Cerebellar nuclear complex (tissue), 1 donor: ENCODE measurements around the gene FOXA2.
"Not testable (repeated sequence)": the region's sequence is repeated elsewhere in the genome, so short reads cannot be mapped to it uniquely, and the experiment has no call there.

Experiments used
- DNase-seq, 2 experiments: peaks; one replicate each; lab custom pipeline; 2025; lab: John Stamatoyannopoulos, UW

FOXA2 gene

GRCh38 chr20:22584522-22584921 is at the start of gene FOXA2:
TSS of gene FOXA2 (minus strand) at chr20:22584572. CDS start at chr20:22584278, 294 bp downstream.
- DNase-seq = no peak

- no peak for DNase-seq
Measured at GRCh38 chr20:22630701-22631100, 46.3 kb upstream of the FOXA2 start.

GRCh38 chr20:22629927-22630326 is 45.6 kb upstream of the FOXA2 start:
- DNase-seq = no peak

DNA sequence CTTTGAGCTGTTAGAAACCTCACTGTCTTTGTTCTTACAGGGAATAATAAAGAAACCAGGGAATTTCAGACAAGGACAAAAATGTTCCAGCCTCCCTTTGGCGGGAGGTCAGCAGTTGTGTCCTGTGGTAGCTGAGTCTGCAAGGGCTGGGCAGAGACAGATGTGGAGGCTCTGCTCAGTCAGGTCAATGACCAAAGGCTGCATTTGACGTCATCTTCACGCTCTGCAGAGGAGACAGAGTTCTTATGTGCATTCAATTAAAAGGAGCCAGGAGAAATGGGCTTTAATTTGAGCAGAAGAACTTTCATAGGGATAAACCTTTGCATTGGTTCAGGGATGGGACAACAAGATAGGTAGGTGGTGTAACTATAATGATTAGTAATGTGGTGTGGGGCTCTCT is 45.1 kb upstream of the FOXA2 start:
- no peak for DNase-seq

DNA sequence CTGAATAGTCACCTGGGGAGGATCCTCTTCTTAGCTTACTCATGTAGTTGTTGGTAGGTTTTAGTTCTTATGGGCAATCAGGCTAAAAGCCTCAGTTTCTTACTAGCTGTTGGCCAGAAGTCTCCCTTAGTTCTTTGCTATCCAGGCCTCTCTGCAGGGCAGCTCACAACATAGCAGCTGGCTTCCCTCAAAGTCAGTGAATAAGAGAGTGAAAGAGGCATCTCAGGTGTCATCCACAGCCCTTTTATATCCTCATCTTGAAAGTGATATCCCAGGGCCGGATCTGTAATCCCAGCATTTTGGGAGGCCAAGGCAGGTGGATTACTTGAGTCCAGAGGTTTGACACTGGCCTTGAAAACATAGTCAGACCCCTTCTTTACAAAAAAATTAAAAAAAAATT is 42.1 kb upstream of the FOXA2 start:
- DNase-seq = no peak

GRCh38 chr20:22623211-22623610 is 38.8 kb upstream of the FOXA2 start:
- DNase-seq = no peak

DNA sequence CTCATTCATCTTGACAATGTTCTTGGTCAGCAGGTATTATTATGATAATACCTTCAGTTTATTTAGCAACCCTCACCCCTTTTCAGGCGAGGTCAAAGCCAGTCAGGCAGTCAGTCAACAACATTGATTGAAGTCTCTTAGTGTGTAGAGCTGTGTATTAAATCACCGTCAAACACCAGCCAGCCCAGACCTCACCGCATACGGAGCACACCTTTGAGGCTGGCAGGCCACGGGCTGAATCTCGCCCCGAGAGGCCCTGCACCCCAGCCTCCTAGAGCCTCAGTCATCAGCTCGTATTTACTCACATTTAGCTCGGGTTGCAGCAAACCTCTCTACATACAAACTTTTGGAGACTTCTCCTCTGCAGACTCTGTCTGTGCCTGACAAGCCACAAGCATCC is 36.0 kb upstream of the FOXA2 start:
- DNase-seq = no peak

DNA sequence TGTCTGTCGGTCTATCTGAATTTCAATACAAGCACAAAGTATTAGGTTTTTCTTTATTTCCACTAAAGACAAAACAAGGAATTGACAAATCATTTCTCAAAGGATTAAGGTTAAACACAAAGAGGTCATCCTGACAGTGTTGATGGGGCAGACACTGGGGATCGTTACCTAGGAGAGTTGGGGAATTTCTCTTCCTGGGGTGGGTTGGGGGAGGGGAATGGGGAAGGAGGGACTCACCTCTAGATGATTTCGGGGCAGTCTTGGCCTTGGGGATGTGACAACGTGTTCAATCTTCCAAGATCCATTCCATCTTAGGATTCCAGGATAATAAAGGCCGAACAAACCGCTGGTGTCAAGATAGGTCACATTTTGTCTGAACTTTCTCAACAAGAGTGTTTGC is 35.4 kb upstream of the FOXA2 start:
- no peak for DNase-seq

DNA sequence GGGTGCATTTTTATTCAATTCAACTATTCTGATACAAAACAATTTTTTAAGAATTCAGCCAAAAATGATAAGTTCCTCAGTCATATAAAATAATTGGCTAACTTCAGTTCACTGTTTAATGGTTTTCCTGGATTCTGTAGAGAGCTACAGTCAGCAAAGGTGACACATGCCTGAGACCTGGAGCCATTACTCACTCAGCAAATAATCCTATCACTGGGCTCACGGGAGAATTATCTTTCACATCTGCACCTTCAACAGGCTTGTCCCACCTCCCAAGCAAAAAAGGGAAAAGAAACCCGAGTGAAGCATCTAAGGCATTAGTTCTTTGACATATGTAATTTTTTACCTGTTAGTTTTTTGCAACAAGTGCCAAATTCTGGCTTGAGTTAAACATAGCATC is 34.9 kb upstream of the FOXA2 start:
- DNase-seq = no peak

DNA sequence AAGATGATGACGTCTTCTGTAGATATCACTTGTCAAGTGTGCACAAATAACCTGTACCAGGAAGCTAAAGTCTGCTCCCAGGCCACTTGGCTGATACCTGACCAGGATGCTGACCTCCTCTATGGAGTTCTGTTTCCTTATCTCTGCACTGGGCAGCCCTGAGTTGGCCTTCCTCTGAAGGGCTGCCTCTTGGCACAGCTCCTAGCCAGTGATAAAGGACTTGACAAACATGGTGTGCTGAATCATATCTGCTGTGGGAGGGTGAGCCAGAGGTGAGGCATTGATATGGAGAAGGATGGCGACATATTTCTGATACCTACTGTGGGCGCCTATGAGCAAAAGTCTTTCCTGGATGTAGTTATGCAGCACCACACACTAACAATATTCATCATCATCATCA is 32.8 kb upstream of the FOXA2 start:
- no peak for DNase-seq

DNA sequence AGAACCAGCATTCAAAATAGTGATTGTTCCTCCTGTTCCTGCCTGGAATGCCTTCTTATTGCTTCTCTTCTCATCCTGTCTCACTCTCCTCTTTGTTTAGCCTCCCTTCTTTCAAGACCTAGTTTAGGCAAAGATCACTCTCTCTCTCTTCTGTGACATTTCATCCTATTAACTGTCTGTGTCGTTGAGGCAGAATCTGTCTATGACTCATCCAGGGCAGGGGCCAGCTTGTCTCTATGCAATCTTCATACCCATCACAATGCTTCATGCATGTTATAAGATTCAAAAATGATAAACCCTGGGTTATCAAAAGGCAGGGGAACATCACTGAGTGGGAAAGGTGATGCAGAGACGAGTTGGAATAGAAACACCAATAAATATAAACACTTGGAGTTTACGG is 32.2 kb upstream of the FOXA2 start:
- DNase-seq = no peak

DNA sequence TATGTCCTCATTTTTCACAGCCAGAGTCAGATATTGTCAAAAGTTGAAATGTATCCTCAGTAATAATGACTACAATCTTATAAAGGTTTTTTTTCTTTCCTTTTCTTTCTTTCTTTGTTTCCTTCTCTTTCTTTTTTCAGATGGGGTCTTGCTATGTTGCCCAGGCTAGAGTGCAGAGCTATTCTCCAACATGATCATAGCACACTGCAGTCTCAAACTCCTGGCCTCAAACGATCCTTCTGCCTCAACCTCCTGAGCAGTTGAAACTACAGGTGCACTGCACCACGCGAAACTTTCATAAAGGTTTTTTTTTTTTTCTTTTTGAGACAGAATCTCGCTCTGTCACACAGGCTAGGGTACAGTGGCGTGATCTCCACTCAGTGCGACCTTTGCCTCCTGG is 31.1 kb upstream of the FOXA2 start:
- no peak for DNase-seq

- DNase-seq = no peak
Measured at GRCh38 chr20:22611636-22612035, 27.3 kb upstream of the FOXA2 start.

- no peak for DNase-seq
Measured at GRCh38 chr20:22607695-22608094, 23.3 kb upstream of the FOXA2 start.

DNA sequence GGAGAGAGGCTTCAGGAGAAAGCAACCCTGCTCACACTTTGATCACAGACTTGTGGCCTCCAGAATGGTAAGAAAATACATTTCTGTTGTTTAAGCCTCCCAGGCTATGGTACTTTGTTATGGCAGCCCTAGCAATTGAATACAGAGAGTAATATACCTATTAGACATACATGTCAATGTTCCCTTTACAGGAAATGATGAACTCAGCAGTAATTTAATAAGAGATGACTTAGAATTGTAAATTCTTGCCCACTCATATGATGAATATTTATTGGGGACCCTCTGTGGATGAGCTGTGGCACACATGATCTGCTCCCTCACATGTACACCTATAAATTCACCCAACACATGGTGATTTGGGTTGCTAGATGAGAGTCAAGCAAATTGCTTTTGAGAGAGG is 20.4 kb upstream of the FOXA2 start:
- no peak for DNase-seq

DNA sequence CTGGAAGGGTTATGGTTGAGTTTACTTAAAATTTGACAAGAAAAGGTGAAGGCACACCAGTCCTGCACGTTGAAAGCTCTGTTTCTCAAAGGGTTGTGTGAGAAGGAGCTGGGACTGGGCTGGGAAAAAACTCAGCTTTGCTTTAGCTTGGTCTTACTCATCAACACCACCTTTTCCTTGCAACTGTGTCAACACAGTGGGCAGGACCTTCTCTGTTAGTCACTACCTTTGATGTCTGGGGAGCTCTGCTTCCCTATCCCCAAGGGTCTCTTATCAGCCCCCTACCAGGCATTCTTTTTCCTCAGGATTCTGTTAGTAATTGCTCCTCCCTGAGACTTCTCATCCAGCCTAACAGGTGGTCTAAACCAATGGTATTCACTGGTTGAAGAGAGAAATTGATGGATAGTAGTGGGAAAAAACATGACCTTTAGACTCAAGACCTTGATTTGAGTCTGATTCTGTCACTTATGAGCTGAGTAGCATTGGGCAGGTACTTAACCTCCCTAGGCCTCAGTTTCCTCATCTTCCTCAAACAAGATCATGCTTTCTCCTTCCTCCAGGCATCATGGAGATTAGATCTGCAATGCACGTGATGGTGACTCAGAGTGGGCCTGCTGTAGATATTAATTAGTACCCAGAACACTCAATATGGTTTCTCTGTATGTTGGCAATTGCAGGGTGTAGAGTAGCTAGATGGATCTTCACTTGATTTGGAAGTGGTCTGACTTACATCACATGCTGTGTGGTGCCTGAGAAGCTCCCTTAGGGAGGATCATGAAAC is 17.2 kb upstream of the FOXA2 start:
- no peak for DNase-seq

GRCh38 chr20:22599258-22599657 is 14.9 kb upstream of the FOXA2 start:
- not testable (repeated sequence) for DNase-seq

GRCh38 chr20:22597303-22597702 is 12.9 kb upstream of the FOXA2 start:
- DNase-seq = no peak

- no peak for DNase-seq
Measured at GRCh38 chr20:22590662-22591061, 6.3 kb upstream of the FOXA2 start.

DNA sequence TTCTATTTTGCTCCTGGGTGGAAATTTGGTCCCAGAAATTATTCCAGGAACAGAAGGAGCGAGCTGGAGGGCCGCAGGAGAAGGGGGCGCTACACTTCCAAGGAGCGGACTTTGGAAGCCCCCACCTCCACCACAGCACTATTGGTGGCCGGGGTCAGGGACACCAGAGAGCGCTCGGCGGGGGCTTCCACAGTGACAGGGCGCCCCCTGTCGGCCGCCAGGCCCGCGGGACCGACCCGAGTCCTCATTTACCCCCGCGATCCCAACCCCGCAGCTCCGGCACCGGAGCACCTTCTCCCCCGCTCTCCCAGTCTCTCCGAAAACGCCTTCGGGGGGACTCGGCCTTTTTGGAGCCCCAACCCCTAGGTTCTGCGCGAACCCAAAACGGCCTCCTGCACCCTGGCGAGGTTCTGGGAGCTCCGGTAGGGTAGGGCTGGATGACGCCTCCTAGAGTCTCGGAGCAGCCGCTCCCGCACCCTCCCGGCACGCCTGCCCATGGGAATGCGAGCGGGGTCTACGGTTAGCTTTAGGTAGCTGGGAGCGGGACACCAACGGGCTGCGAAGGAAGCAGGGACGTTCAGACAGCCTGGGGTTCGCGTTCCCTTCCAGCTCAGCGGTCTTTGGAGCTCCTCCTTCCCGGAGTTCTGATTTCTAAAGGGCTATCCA is 2.4 kb upstream of the FOXA2 start:
- no peak for DNase-seq

GRCh38 chr20:22585786-22586493 is 1.6 kb upstream of the FOXA2 start:
- no peak for DNase-seq

DNA sequence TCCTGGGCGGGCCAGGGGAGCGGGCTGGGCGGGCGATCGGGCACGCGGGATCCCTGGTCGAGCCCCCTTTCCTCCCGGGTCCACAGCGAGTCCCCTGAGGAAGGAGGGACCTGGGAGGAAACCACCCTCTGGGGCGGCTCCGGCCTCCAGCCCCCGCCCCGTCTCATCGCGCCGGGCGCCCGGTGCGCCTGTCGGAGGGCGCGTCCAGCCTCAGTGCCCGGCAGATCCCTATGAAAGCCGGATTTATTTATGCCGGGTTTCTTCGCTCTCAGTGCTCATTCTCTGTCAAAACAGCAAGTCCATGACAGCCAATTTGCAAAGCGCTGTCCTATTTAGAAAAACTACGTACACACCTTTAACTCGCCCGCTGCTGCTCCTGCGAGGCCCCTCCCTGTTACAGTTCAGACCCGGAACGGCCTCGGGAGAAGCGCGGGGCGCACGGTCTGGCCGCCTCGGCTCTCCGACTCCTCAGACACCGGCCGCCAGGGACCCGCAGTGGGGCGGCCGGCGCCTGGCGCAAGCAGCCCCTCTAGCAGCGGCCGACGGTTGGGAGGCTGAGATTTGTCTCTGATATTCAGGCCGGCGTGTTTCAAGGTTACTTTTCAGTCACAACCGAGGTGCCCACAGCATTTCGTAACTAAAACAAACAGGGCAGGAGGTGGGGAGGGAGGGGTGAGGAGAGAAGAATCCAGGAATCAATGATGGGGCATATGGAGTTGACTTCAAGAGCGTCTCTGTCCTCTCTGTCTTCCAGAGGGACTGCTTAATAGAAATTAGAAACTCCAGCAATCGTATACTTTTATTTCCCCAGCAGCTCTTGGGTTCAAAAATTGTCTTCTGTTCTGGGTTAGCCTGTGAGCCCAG is 782 bp upstream of the FOXA2 start:
- no peak for DNase-seq
